Mucosa of rectum (tissue), 2 donors: ENCODE data around the gene DNHD1.

Experiments used
- H3K27ac ChIP-seq, 2 donors: one replicate each; pipeline ENCODE4 v1.7.0; 2013; ENCODE audit warnings: inconsistent platforms in 2 of 2, low read depth in 2 of 2, low read length in 2 of 2
- H3K27me3 ChIP-seq, 2 donors: one replicate each; pipeline ENCODE4 v1.7.0; 2013; ENCODE audit warnings: low read length in 2 of 2; ENCODE audit not compliant: control insufficient read depth in 2 of 2, insufficient read depth in 2 of 2
- H3K36me3 ChIP-seq, 2 donors: one replicate each; pipeline ENCODE4 v1.7.0; 2013; ENCODE audit warnings: low read length in 2 of 2; ENCODE audit not compliant: control insufficient read depth in 2 of 2, insufficient read depth in 2 of 2
- H3K4me1 ChIP-seq, 2 donors: one replicate each; pipeline ENCODE4 v1.7.0; 2013; ENCODE audit warnings: low read length in 2 of 2, mild to moderate bottlenecking in 1 of 2; ENCODE audit not compliant: control insufficient read depth in 2 of 2, insufficient read depth in 2 of 2
- H3K4me3 ChIP-seq, 2 donors: one replicate each; pipeline ENCODE4 v1.7.0; 2013; ENCODE audit warnings: low read length in 2 of 2
- H3K9ac ChIP-seq, 2 donors: one replicate each; pipeline ENCODE4 v1.7.0; 2013; ENCODE audit warnings: low read length in 2 of 2, low read depth in 1 of 2, mild to moderate bottlenecking in 1 of 2
- H3K9me3 ChIP-seq, 2 donors: one replicate each; pipeline ENCODE4 v1.7.0; 2013; ENCODE audit warnings: low read length in 2 of 2; ENCODE audit not compliant: control insufficient read depth in 2 of 2
- donor health status: healthy.
- donor health status: Normal muscosa, but diverticular disease.

The DNHD1 gene

GRCh38 chr11:6570691-6571427 is 73.8 kb downstream of the DNHD1 start:
- H3K27me3 ChIP-seq, result no peaks in the 10 kb centered on the region
- H3K4me1 ChIP-seq, result no peaks in the 10 kb centered on the region
- H3K4me3 ChIP-seq, result no peak overlapping the region
- H3K9ac ChIP-seq, result no peak overlapping the region
- H3K9me3 ChIP-seq, result no peaks in the 10 kb centered on the region
- no peaks in the 10 kb centered on the region for H3K36me3 ChIP-seq
- H3K27ac ChIP-seq, result no peak overlapping the region

- no peak overlapping the region for H3K4me3 ChIP-seq
- H3K27me3 ChIP-seq, result no peaks in the 10 kb centered on the region
- H3K27ac ChIP-seq, result no peak overlapping the region
Observed at GRCh38 chr11:6571434-6572008, 74.4 kb downstream of the DNHD1 start.

GRCh38 chr11:6572215-6572614 is 75.1 kb downstream of the DNHD1 start:
- Histone ChIP-seq H3K4me3 (no peak overlapping the region), H3K4me1 (no peaks in the 10 kb centered on the region)

More at GRCh38 chr11:6571434-6572008, 74.4 kb downstream of the DNHD1 start:
- Histone ChIP-seq H3K36me3 (no peaks in the 10 kb centered on the region), H3K9ac (no peak overlapping the region), H3K9me3 (no peaks in the 10 kb centered on the region), H3K4me1 (no peaks in the 10 kb centered on the region)

GRCh38 chr11:6574816-6575715 is 78.0 kb downstream of the DNHD1 start:
- Histone ChIP-seq H3K4me1 (no peaks in the 10 kb centered on the region), H3K9ac (no peak overlapping the region), H3K9me3 (no peaks in the 10 kb centered on the region), H3K36me3 (no peaks in the 10 kb centered on the region), H3K27ac (no peak overlapping the region), H3K4me3 (no peak overlapping the region), H3K27me3 (no peaks in the 10 kb centered on the region)

More at GRCh38 chr11:6572215-6572614, 75.1 kb downstream of the DNHD1 start:
- no peaks in the 10 kb centered on the region for H3K27me3 ChIP-seq
- no peak overlapping the region for H3K9ac ChIP-seq
- H3K9me3 ChIP-seq, result no peaks in the 10 kb centered on the region
- H3K36me3 ChIP-seq, result no peaks in the 10 kb centered on the region
- H3K27ac ChIP-seq, result no peak overlapping the region

GRCh38 chr11:6576471-6577373 is 79.6 kb downstream of the DNHD1 start:
- no peaks in the 10 kb centered on the region for H3K36me3 ChIP-seq
- no peaks in the 10 kb centered on the region for H3K4me1 ChIP-seq
- H3K9ac ChIP-seq, result no peak overlapping the region
- no peaks in the 10 kb centered on the region for H3K9me3 ChIP-seq
- no peaks in the 10 kb centered on the region for H3K27me3 ChIP-seq
- H3K4me3 ChIP-seq, result no peak overlapping the region
- peak overlapping the region in 1 of 2 donors; percentile 1 for H3K27ac ChIP-seq

GRCh38 chr11:6578134-6578533 is 81.1 kb downstream of the DNHD1 start:
- Histone ChIP-seq H3K27ac (no peak overlapping the region), H3K4me3 (no peak overlapping the region), H3K9ac (no peak overlapping the region), H3K4me1 (no peaks in the 10 kb centered on the region), H3K27me3 (no peaks in the 10 kb centered on the region), H3K36me3 (no peaks in the 10 kb centered on the region), H3K9me3 (no peaks in the 10 kb centered on the region)

GRCh38 chr11:6579681-6580080 is 82.6 kb downstream of the DNHD1 start:
- Histone ChIP-seq H3K4me3 (no peak overlapping the region), H3K27me3 (no peaks in the 10 kb centered on the region), H3K36me3 (no peaks in the 10 kb centered on the region), H3K4me1 (no peaks in the 10 kb centered on the region), H3K27ac (no peak overlapping the region), H3K9ac (no peak overlapping the region), H3K9me3 (peaks cover 0 to 2% of the 10 kb centered on the region in 2 donors)

- peaks cover 0 to 2% of the 10 kb centered on the region in 2 donors for H3K9me3 ChIP-seq
- H3K27me3 ChIP-seq, result no peaks in the 10 kb centered on the region
- H3K4me1 ChIP-seq, result no peaks in the 10 kb centered on the region
- peaks cover 0 to 3% of the 10 kb centered on the region in 2 donors for H3K36me3 ChIP-seq
- no peak overlapping the region for H3K9ac ChIP-seq
- no peak overlapping the region for H3K27ac ChIP-seq
- no peak overlapping the region for H3K4me3 ChIP-seq
Observed at GRCh38 chr11:6583584-6583983, 86.5 kb downstream of the DNHD1 start.

- Histone ChIP-seq H3K9me3 (peaks cover 0 to 2% of the 10 kb centered on the region in 2 donors), H3K4me3 (no peak overlapping the region), H3K9ac (no peak overlapping the region), H3K27ac (no peak overlapping the region), H3K36me3 (peaks cover 0 to 3% of the 10 kb centered on the region in 2 donors), H3K4me1 (no peaks in the 10 kb centered on the region), H3K27me3 (no peaks in the 10 kb centered on the region)
Observed at GRCh38 chr11:6584528-6584927, 87.4 kb downstream of the DNHD1 start.
